Thyroid gland (tissue), 4 donors: ENCODE data around the gene EPB41L1.

Source experiments
- CTCF ChIP-seq, 6 experiments: fragments of 200-600 bp in 3 of 6; fragments of 450-650 bp in 3 of 6; sonication (generic) in 3 of 6; IDR thresholded peaks; one replicate each; pipeline ENCODE4 v1.5.1; 2016 to 2019; ENCODE audit warnings: antibody characterized with exemption in 6 of 6, mild to moderate bottlenecking in 2 of 6, inconsistent platforms in 1 of 6, moderate library complexity in 1 of 6
- POLR2A ChIP-seq, 2 donors: fragments of 450-650 bp; IDR thresholded peaks; one replicate each; pipeline ENCODE4 v1.6.1; 2017; ENCODE audit warnings: antibody characterized with exemption in 2 of 2, mild to moderate bottlenecking in 2 of 2, moderate library complexity in 1 of 2

- TF ChIP-seq CTCF (IDR thresholded peaks at IDR 0.05) (no peak), POLR2A (IDR thresholded peaks at IDR 0.05) (no peak)
Observed at GRCh38 chr20:36184816-36185776, 30.6 kb downstream of the EPB41L1 start.
